Measurements from ENCODE around the gene LIN28B. TPM values are rescaled to one million over a fixed set of nuclear protein-coding genes. Genes with fewer than 3 reads are reported as not detected.
A peak's percentile ranks its signal among the peaks of the same experiment; 100 is the strongest.
"Not testable (repeated sequence)": the region's sequence is repeated elsewhere in the genome, so short reads cannot be mapped to it uniquely, and the experiment has no call there.

LIN28B gene
- total and polyA plus RNA-seq, 5 experiments from 2014 or later, result 0.02 TPM; not detected in 4

DNA sequence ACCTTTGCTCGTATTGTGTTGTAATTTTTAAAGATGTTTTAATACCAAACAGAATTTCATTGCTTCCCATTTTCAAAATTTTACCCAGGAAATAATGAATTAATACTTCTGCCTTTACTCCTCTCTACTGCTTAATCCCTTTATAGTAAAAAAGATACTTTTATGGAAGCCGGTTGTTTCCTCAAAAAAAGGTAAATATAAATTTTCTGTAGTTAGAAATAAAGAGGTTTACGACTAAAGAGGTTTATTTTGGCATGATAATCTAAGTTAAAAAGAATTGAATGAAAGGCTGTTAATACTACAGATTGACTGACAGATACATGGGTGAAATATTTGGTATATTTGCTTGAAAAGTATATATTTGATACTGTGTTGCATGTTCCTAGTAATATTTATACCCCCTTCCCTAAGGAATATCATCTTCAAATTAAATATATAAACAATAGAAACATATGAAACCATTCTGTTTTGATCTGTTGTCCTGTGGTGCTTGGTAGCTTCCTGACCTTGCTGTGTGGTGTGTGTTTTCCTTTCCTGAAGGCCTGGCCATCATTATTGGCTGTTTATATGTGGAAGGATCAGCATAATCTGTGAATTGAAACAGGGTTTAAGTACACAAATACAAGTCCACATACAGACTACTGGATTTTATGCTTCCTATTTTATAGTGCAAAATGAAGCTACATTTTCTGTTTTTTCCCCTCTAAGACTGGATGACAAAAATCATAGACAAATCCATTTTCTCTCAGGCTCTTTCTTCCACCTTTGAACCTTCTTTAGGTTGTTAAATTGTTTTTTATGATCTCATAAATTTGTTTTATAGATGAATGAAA, 2.3 kb downstream of the LIN28B start:
- POLR2A ChIA-PET, result no interaction called here
- Mint-ChIP-seq H3K9me3 (peaks cover 6 to 49% (median 18%) of the 10 kb centered on the region in 9 donors), H3K4me1 (peaks cover 0 to 9% (median 6%) of the 10 kb centered on the region in 4 donors), H3K36me3 (peaks cover 3 to 25% (median 14%) of the 10 kb centered on the region in 3 donors), H3K4me3 (no peak overlapping the region), H3K27ac (no peak overlapping the region), H3K27me3 (peaks cover 32 to 58% (median 47%) of the 10 kb centered on the region in 5 donors)
- DNase-seq, result no peak
- ATAC-seq, result no peak

DNA sequence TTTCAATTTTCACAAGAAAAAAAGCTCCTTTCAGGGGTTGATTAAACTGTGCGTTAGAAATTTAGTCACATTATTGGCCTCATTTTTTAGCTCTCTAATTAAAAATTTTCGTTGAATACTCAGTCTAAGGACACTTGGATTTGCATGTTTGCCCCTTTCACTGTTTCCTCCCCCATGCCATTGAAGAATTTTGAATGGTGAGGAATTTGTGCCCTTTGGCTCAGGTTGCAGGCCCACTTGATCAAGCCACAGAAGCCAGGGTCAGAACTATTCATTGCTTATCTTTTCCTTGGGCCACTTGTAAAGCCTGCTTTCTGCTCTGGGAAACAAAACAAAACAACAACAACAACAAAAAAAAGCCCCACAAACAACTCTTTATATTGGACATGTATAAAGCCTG, 12.2 kb downstream of the LIN28B start:
- Mint-ChIP-seq H3K27ac (no peak overlapping the region), H3K9me3 (no peaks in the 10 kb centered on the region), H3K4me3 (no peak overlapping the region), H3K4me1 (no peaks in the 10 kb centered on the region), H3K36me3 (no peaks in the 10 kb centered on the region), H3K27me3 (peaks cover 0 to 2% (median 0%) of the 10 kb centered on the region in 5 donors)
- POLR2A ChIA-PET, result no interaction called here
- no peak for ATAC-seq
- no peak for DNase-seq

GRCh38 chr6:104969785-104970581, 13.1 kb downstream of the LIN28B start:
- H3K4me3 Mint-ChIP-seq, result no peak overlapping the region
- H3K9me3 Mint-ChIP-seq, result no peaks in the 10 kb centered on the region
- no peak overlapping the region for H3K27ac Mint-ChIP-seq
- no peak for ATAC-seq
- DNase-seq, result no peak
- no peaks in the 10 kb centered on the region for H3K36me3 Mint-ChIP-seq
- POLR2A ChIA-PET, result no interaction called here
- peaks cover 0 to 2% (median 0%) of the 10 kb centered on the region in 5 donors for H3K27me3 Mint-ChIP-seq
- H3K4me1 Mint-ChIP-seq, result no peaks in the 10 kb centered on the region

GRCh38 chr6:104973404-104973803, 16.5 kb downstream of the LIN28B start:
- H3K27me3 Mint-ChIP-seq, result peaks cover 0 to 12% (median 8%) of the 10 kb centered on the region in 5 donors
- POLR2A ChIA-PET, result no interaction called here

GRCh38 chr6:104983296-104983695, 26.4 kb downstream of the LIN28B start:
- Mint-ChIP-seq H3K36me3 (no peaks in the 10 kb centered on the region), H3K4me3 (no peak overlapping the region), H3K9me3 (no peaks in the 10 kb centered on the region), H3K27ac (no peak overlapping the region), H3K27me3 (peaks cover 0 to 8% (median 6%) of the 10 kb centered on the region in 5 donors), H3K4me1 (no peaks in the 10 kb centered on the region)
- ATAC-seq (no peak), DNase-seq (no peak)
- POLR2A ChIA-PET, result no interaction called here

More at GRCh38 chr6:104973404-104973803, 16.5 kb downstream of the LIN28B start:
- Mint-ChIP-seq H3K4me1 (no peaks in the 10 kb centered on the region), H3K27ac (no peak overlapping the region), H3K9me3 (peaks cover 0 to 1% (median 0%) of the 10 kb centered on the region in 9 donors), H3K4me3 (no peak overlapping the region), H3K36me3 (no peaks in the 10 kb centered on the region)
- ATAC-seq (no peak), DNase-seq (no peak)

DNA sequence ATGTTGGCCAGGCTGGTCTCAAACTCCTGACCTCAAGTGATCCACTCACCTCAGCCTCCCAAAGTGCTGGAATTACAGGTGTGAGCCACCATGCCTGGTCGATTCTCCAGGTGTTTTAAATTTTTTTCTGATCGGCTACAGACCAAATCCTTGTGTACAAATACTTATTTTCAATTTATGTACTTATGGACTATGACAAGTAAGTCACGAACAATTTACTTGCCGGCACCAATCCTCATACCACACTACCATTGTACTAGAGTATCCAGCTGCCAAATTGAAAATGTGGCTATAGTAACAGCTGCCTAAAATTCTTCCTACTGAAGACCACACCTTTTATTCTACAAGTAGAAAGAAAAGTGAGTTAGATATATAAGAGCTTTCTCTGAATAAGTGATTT, 26.9 kb downstream of the LIN28B start:
- Mint-ChIP-seq H3K4me1 (no peaks in the 10 kb centered on the region), H3K27ac (no peak overlapping the region), H3K36me3 (no peaks in the 10 kb centered on the region), H3K4me3 (no peak overlapping the region), H3K27me3 (peaks cover 0 to 10% (median 6%) of the 10 kb centered on the region in 5 donors), H3K9me3 (no peaks in the 10 kb centered on the region)
- ATAC-seq (no peak), DNase-seq (no peak)
- POLR2A ChIA-PET, result no interaction called here

DNA sequence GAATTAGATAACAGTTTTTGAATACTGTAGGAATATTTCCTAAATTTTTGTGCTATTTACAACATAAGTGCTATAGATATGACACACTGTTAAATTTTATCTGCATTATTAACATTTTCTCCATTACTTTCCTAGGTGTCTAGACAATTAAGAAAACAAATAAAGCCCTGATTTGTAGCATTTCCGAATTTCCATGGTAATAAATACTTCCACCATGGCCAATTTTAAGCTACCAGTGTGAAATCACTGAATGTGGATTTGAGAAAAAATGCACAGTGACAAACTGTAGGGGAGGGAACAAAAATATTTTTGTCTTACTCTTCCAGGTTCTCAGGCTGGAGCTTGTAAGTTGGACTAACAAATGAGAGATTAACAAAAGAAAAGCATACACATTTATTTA, 27.9 kb downstream of the LIN28B start:
- POLR2A ChIA-PET, result no interaction called here
- Mint-ChIP-seq H3K27ac (no peak overlapping the region), H3K9me3 (no peaks in the 10 kb centered on the region), H3K27me3 (peaks cover 0 to 17% (median 6%) of the 10 kb centered on the region in 5 donors), H3K4me3 (no peak overlapping the region), H3K36me3 (no peaks in the 10 kb centered on the region), H3K4me1 (no peaks in the 10 kb centered on the region)
- ATAC-seq (no peak), DNase-seq (no peak)

DNA sequence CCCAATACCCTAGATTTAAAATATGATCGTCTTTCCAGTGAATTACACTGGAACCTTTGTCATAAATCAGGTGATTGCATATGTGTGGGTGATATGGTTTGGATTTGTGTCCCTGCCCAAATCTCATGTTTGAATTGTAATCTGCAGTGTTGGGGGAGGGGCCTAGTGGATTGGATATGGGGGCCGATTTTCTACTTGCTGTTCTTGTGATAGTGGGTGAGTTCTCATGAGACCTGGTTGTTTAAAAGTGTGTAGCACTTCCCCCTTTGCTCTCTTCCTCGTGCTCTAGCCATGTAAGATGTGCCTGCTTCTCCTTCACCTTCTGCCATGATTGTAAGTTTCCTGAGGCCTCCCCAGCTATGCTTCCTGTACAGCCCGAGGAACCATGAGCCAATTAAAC, 29.0 kb downstream of the LIN28B start:
- H3K4me1 Mint-ChIP-seq, POLR2A ChIA-PET, H3K4me3 Mint-ChIP-seq, ATAC-seq, H3K9me3 Mint-ChIP-seq, H3K36me3 Mint-ChIP-seq, H3K27ac Mint-ChIP-seq, DNase-seq: not testable (repeated sequence)
- H3K27me3 Mint-ChIP-seq, result peaks cover 0 to 17% (median 6%) of the 10 kb centered on the region in 5 donors

GRCh38 chr6:104986625-104987024, 29.7 kb downstream of the LIN28B start:
- no peak overlapping the region for H3K4me3 Mint-ChIP-seq
- POLR2A ChIA-PET, result no interaction called here
- peaks cover 0 to under 1% (median 0%) of the 10 kb centered on the region in 9 donors for H3K9me3 Mint-ChIP-seq
- H3K4me1 Mint-ChIP-seq, result no peaks in the 10 kb centered on the region
- ATAC-seq (no peak), DNase-seq (no peak)
- peaks cover 0 to 13% (median 4%) of the 10 kb centered on the region in 5 donors for H3K27me3 Mint-ChIP-seq
- H3K27ac Mint-ChIP-seq, result no peak overlapping the region
- no peaks in the 10 kb centered on the region for H3K36me3 Mint-ChIP-seq

GRCh38 chr6:104987218-104987617, 30.3 kb downstream of the LIN28B start:
- Mint-ChIP-seq H3K4me3 (no peak overlapping the region), H3K4me1 (no peaks in the 10 kb centered on the region), H3K36me3 (no peaks in the 10 kb centered on the region), H3K9me3 (peaks cover 0 to 2% (median 0%) of the 10 kb centered on the region in 9 donors), H3K27me3 (peaks cover 0 to 9% (median 2%) of the 10 kb centered on the region in 5 donors), H3K27ac (no peak overlapping the region)
- ATAC-seq (no peak), DNase-seq (no peak)
- POLR2A ChIA-PET, result no interaction called here

DNA sequence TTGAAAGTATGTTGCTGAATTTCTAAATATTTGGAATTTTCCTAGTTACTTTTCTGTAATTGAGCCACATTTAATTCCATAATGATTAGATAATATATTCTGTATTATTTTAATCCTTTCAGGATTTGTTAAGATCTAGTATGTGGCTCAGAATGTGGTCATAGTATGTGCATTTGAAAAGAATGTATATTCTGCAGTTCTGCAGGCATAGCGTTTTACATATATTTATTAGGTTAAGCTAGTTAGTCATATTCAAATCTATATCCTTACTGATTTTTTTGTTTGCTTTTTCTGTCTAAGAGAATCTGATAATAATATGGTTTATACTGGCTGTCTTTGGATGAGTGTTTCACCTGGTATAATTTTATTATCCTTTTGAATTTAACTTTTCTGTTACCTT, 33.2 kb downstream of the LIN28B start:
- POLR2A ChIA-PET, result no interaction called here
- peak overlapping the region in 1 of 10 donors; percentile 11 for H3K27ac Mint-ChIP-seq
- no peak overlapping the region for H3K4me3 Mint-ChIP-seq
- peaks cover 0 to 3% (median 0%) of the 10 kb centered on the region in 9 donors for H3K9me3 Mint-ChIP-seq
- ATAC-seq (no peak), DNase-seq (no peak)
- no peaks in the 10 kb centered on the region for H3K4me1 Mint-ChIP-seq
- no peaks in the 10 kb centered on the region for H3K36me3 Mint-ChIP-seq
- peaks cover 0 to 9% (median 1%) of the 10 kb centered on the region in 5 donors for H3K27me3 Mint-ChIP-seq

DNA sequence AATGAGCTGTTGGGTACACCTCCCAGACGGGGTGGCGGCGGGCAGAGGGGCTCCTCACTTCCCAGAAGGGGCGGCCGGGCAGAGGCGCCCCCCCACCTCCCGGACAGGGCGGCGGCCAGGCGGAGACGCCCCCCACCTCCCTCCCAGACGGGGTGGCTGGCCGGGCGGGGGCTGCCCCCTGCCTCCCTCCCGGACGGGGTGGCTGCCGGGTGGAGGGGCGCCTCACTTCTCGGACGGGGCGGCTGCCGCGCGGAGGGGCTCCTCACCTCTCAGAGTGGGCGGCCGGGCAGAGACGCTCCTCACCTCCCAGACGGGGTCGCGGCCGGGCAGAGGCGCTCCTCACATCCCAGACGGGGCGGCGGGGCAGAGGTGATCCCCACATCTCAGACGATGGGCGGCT, 34.2 kb downstream of the LIN28B start:
- H3K36me3 Mint-ChIP-seq, H3K4me1 Mint-ChIP-seq, ATAC-seq, H3K9me3 Mint-ChIP-seq, DNase-seq, H3K4me3 Mint-ChIP-seq, H3K27me3 Mint-ChIP-seq, H3K27ac Mint-ChIP-seq, POLR2A ChIA-PET: not testable (repeated sequence)

DNA sequence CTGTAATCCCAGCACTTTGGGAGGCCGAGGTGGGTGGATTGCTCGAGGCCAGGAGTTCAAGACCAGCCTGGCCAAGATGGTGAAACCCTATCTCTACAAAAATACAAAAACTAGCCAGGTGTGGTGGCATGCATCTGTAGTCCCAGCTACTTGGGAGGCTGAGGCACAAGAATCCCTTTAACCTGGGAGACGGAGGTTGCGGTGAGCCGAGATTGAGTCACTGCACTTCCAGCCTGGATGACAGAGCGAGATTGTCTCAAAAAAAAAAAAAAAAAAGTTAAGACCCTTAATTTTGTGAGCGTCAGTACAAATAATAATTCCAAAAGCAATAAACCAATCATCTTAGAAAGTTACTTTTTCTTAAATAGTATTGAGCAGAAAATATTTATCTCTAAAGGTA, 36.7 kb downstream of the LIN28B start:
- ATAC-seq, H3K9me3 Mint-ChIP-seq, DNase-seq, H3K4me1 Mint-ChIP-seq, H3K36me3 Mint-ChIP-seq, H3K27me3 Mint-ChIP-seq, H3K4me3 Mint-ChIP-seq, H3K27ac Mint-ChIP-seq, POLR2A ChIA-PET: not testable (repeated sequence)

Data from naive thymus-derived CD8-positive, alpha-beta T cell (primary cell).